Measurements from ENCODE around the gene SLC6A12. TPM values are rescaled to one million over a fixed set of nuclear protein-coding genes. Genes with fewer than 3 reads are reported as not detected.

The SLC6A12 gene
- total RNA-seq, 6 donors from 2014 or later: 2.4 to 11.2 (median 7.0) TPM

DNA sequence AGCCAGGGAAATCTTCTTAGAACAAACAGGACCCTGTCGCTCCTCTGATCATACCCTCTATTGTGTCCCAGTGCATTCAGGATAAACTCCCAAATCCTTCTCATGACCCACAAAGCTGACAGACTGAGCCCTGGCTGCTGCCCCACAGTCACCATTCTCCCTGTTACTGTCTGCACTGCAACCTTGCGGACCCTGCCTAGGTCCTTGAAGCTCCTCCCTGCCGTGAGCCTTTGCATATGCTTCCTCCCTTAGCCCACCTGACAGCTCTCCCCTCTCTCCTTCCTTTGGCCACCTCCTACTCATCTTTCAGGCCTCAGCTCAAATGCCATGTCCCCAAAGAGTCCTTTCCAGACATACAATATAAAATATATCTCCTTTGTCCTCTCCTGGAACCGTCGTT is 62.4 kb downstream of the SLC6A12 start:
- Histone ChIP-seq H3K4me3 (no peak overlapping the region), H3K9me3 (no peaks in the 10 kb centered on the region), H3K27ac (no peak overlapping the region), H3K36me3 (no peaks in the 10 kb centered on the region), H3K27me3 (no peaks in the 10 kb centered on the region), H3K4me1 (no peaks in the 10 kb centered on the region)
- 79 to 83% methylated on average over 5 of the region's 5 CpGs for WGBS, 2 donors
- no peak for ATAC-seq (ENCODE audit: low FRiP score in 2 of 2)
- no peak for DNase-seq
- TF ChIP-seq, protein P1, sequence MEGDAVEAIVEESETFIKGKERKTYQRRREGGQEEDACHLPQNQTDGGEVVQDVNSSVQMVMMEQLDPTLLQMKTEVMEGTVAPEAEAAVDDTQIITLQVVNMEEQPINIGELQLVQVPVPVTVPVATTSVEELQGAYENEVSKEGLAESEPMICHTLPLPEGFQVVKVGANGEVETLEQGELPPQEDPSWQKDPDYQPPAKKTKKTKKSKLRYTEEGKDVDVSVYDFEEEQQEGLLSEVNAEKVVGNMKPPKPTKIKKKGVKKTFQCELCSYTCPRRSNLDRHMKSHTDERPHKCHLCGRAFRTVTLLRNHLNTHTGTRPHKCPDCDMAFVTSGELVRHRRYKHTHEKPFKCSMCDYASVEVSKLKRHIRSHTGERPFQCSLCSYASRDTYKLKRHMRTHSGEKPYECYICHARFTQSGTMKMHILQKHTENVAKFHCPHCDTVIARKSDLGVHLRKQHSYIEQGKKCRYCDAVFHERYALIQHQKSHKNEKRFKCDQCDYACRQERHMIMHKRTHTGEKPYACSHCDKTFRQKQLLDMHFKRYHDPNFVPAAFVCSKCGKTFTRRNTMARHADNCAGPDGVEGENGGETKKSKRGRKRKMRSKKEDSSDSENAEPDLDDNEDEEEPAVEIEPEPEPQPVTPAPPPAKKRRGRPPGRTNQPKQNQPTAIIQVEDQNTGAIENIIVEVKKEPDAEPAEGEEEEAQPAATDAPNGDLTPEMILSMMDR (IDR thresholded peaks at IDR 0.05): no peak

DNA sequence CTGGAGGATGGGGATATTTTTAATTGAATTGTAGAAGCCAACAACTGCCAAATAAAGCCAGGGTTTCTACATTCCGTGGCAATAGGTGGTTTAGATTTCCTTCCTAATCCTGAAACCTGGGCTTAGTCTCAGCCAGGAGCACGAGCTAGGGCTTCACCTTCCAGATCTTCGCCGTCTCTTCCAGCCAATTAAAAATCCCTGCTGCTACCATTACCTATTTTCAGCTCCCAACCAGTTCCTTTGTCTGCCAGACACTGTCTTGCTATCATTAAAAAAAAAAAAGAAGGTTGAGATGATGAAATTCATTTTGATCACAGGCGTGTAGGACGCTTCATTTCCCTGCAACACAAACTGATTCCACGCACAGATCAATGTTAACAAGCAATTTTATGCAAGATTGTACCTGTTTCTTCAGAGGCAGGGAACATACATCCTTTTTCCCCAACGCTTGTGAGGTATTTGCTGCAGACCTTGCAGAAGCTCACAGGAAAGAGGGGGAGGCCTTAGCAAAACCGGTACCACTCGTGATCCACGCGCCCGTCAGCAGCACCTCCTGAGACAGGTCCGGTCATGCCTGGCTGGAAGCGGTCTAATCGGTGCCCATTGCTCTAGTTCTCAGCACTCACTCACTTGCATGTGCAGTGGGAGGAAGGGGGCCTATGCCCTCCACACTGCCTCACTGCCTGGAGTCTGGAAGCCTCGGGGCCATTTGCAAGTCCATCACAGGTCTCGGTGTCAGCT is 65.1 kb downstream of the SLC6A12 start:
- 79 to 87% methylated on average over 16 to 18 of the region's 18 CpGs for WGBS, 2 donors
- Histone ChIP-seq H3K4me1 (peaks cover 0 to 4% (median 0%) of the 10 kb centered on the region in 4 donors), H3K27me3 (no peaks in the 10 kb centered on the region), H3K36me3 (no peaks in the 10 kb centered on the region), H3K4me3 (no peak overlapping the region), H3K9me3 (no peaks in the 10 kb centered on the region), H3K27ac (no peak overlapping the region)
- ATAC-seq (ENCODE audit: low FRiP score in 2 of 2) (no peak), DNase-seq (no peak)
- TF ChIP-seq POLR2A (IDR thresholded peaks at IDR 0.05) (no peak), EP300 (IDR thresholded peaks at IDR 0.05) (no peak), POLR2AphosphoS5 (IDR thresholded peaks at IDR 0.05) (no peak)
- TF ChIP-seq, protein P1 (IDR thresholded peaks at IDR 0.05): no peak

DNA sequence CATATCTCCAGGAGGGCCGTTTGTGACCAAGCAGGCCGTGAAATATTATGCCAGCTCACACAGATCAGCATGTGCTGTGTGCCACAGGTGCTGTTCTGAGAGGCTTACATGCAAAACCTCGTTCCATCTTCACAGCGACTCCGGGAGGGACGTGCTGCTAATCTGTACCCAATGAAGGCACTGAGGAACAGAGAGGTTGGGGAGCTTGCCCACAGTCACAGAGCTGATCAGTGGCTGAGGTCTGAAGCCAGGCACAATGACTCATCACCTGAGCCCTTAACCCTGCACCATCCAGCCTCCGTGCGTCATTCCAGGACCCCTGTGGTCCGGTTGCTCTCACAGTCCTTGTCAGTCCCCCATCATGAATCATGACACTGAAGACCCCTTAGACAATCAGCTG is 66.7 kb downstream of the SLC6A12 start:
- Histone ChIP-seq H3K9me3 (no peaks in the 10 kb centered on the region), H3K27ac (no peak overlapping the region), H3K27me3 (no peaks in the 10 kb centered on the region), H3K4me3 (no peak overlapping the region), H3K36me3 (no peaks in the 10 kb centered on the region), H3K4me1 (peaks cover 0 to 4% (median 0%) of the 10 kb centered on the region in 4 donors)
- ATAC-seq (ENCODE audit: low FRiP score in 2 of 2) (no peak), DNase-seq (no peak)
- WGBS, 2 donors: 72 to 89% methylated on average over 3 to 9 of the region's 9 CpGs
- TF ChIP-seq POLR2A (IDR thresholded peaks at IDR 0.05) (no peak), POLR2AphosphoS5 (IDR thresholded peaks at IDR 0.05) (no peak), EP300 (IDR thresholded peaks at IDR 0.05) (no peak)
- TF ChIP-seq, protein P1 (IDR thresholded peaks at IDR 0.05): no peak

DNA sequence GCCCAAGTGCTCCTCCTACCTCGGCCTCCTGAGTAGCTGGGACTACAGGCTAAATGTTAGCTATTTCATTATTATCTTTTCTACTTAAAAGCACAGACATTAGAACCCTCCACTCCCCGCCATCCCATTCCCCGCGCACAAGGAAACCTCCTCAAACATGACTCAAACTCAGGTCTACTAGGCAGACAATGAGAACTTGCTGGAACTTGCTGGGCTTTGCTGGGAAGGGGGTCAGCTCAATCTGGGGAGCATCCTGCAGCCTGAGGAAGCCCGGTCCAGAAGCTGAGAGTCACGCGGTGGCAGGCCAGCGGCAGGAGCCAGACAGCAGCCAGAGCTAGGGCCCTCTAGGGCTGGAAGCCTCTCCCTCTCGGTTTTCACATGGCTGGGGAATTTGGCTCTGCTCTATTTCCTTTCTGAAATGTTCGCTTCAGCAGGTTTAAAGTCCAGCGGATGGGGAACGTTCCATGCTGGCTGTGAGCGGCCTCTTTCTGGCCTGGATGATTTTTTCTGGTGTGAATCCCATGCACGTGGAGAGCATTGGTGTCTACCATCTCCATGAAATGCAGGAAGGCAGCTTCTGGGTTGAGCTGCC is 68.5 kb downstream of the SLC6A12 start:
- no peaks in the 10 kb centered on the region for H3K9me3 ChIP-seq
- ATAC-seq (ENCODE audit: low FRiP score in 2 of 2) (no peak), DNase-seq (no peak)
- no peaks in the 10 kb centered on the region for H3K36me3 ChIP-seq
- H3K4me3 ChIP-seq: no peak overlapping the region
- 74 to 76% methylated on average over 10 to 14 of the region's 14 CpGs for WGBS, 2 donors
- H3K4me1 ChIP-seq: peaks cover 0 to 4% (median 0%) of the 10 kb centered on the region in 4 donors
- TF ChIP-seq, protein P1 (IDR thresholded peaks at IDR 0.05): no peak
- no peak for TF ChIP-seq EP300 (IDR thresholded peaks at IDR 0.05)
- TF ChIP-seq POLR2A (IDR thresholded peaks at IDR 0.05): no peak
- no peak for TF ChIP-seq POLR2AphosphoS5 (IDR thresholded peaks at IDR 0.05)
- no peaks in the 10 kb centered on the region for H3K27me3 ChIP-seq
- no peak overlapping the region for H3K27ac ChIP-seq
